GM21367 (cell line): ENCODE results near the gene SLC45A1.
"Not testable (repeated sequence)": the region's sequence is repeated elsewhere in the genome, so short reads cannot be mapped to it uniquely, and the experiment has no call there.

ENCODE experiments used
- ATAC-seq: cut with Tn5 transposase; IDR thresholded peaks from one replicate; pipeline ENCODE4 v1.9.1; 2021; ENCODE audit not compliant: unreplicated experiment

Gene SLC45A1

DNA sequence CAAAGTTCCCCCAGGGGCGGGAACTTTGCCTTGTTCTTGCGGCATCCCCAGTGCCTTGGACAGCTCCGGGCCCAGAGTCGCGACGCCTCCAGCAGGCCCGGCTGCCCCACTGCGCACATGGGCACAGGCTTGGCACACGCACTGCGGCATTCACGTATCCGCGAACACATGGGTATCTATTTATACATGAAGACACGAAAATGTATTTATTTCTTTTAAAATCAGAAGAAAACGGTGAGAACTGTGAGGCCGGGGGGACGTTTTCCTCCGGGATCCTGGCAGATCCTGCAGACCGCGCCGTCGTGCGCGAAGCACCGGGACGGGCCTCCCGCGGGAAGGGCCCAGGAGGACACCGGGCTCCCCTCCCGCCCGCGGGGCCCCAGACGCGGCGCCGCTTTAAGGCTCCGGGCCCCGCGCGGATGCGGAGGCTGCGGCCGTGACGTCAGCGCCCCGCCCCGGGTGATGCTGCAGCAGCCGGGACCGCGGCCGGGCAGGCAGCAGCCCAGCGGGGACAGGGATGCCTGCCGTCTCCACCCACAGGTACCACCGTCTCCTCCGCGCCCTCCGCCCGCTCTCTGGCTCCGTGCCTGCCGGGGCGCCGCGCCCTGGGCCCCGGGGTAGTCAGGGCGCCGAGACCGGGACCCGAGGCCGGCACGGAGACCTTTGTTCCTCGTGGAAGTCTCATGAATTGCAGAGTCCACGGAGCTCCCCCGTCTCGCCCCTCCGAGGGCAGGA, at the start of gene SLC45A1:
SLC45A1 (plus strand) TSS at position 468 of the 735 bp plus-strand sequence. CDS start 6,216 bp downstream, outside the sequence.
- ATAC-seq = no peak

DNA sequence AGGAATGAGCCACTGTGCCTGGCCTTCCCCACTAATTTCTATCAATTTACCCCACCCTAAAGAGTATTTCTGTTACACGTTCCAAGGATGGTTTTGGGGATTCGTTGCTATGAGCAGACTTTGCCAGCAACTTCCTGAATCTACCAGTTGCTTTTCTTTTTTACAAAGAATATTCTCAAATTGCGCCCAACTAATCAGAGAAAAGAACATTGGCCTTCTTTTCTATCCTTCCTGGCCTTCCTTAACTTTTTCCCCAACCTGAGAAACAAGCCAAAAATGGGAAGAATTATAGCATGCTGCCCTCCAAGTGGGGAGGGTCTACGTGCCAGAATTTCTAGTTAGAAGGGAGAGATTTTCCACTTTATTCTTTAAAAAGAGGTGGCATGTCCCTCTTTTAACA, 44.9 kb upstream of the SLC45A1 start:
- ATAC-seq = no peak

DNA sequence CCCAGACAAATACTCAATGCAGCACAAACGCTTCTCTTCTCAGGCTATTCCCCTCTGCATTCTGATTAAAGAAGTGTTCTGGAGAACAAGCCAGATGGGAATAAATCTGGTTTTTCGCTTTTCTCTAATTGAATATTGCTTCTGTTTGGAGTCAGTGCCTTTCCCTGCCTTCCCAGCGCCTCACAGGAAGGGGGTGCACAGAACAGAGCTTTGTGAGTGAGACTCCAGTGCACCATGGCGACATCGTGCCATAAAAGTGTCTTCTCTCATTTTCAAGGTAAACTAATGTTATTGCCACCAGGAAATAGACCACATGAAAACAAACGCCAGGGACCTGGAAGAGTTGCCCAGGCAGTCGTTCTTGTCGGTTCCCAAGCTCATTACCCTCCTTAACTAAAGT, 43.6 kb upstream of the SLC45A1 start:
- ATAC-seq = no peak

DNA sequence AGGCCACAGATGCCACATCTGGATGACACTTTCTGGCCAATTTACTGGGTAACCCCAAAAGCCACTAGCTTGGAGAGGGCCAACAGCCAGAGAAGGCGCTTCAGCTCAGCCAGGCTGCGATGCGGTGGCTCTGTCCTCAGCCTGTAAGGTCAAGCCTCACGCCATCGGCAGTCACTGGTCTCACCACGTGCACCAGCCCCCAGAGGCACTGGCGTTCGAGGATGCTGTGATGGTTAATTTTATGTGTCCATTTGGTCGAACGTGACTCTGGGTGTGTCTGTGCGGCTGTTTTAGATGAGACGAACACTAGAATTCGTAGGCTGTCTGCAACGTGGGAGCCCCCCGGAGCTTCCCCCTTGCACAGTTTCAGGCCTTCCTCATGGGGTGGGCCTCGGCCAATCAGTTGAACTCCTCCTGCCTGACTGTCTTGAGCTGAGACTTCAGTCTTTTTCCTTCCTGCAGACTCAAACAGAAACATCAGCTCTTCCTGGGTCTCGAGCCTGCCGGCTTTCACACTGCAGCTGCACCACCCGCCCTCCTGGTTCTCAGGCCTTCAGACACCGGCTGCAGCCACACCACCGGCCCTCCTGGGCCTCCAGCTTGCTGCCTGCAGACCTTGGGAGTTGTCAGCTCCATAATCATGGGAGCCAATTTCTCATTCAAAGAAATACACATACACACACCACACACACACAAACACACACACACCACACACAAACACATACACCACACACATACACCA, 41.6 kb upstream of the SLC45A1 start:
- ATAC-seq = no peak

DNA sequence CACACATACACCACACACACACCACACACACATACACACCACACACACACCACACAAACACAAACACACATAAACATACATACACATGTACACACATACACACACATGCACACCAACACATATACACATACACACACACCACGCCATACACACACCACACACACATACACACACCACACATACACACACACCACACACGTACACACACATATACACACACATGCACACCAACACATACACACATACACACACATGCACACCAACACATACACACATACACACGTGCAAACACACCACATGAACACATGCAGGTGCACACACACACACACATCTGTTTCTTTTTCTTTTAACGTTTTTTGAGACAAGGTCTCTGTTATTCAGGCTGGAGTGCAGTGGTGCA, 41.0 kb upstream of the SLC45A1 start:
- ATAC-seq = no peak

DNA sequence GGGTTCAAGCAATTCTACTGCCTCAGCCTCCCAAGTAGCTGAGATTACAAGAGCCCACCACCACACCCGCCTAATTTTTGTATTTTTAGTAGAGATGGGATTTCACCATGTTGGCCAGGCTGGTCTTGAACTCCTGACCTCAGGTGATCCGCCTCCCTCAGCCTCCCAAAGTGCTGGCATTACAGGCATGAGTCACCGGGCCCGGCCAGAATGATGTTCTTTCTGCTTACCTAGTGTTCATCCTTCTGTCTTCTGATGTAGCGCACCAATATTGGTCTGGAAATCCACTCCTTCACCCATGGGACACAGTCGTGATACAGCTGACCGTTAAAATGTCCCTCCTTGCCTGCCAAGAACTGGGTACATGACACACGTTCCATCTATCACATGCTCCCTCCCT, 39.2 kb upstream of the SLC45A1 start:
- not testable (repeated sequence) for ATAC-seq

DNA sequence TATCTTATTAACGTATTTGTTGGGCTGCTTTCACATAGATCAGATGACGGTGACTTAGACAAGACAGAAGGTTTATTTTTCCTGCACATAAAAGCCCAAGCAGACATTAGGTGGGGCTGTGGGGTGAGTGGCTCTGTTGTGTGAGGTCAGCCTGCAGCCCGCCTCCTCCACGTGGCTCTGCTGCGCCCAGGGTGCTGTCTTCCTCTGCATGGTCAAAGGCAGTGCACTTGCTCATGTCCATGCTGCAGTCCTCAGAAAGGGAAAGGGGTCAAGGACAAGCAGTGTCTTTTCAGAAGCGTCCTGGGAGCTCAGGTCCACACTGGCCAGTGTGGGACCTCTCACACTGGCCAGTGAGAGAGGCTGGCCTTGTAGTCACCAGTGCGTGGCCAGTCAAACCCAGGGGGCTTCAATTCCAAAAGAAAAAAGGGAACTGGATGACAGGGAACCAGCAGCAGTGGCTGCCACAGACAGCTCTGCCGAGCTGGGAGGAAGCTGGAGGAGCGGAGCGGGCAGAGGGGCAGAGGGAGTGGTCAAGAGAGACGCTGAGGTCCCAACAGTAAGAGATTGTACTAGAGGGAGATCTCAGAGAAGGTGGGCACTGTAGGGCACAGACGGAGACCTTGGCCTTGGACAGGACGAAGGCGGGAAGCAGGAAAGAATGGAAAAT, 35.9 kb upstream of the SLC45A1 start:
- ATAC-seq = no peak

DNA sequence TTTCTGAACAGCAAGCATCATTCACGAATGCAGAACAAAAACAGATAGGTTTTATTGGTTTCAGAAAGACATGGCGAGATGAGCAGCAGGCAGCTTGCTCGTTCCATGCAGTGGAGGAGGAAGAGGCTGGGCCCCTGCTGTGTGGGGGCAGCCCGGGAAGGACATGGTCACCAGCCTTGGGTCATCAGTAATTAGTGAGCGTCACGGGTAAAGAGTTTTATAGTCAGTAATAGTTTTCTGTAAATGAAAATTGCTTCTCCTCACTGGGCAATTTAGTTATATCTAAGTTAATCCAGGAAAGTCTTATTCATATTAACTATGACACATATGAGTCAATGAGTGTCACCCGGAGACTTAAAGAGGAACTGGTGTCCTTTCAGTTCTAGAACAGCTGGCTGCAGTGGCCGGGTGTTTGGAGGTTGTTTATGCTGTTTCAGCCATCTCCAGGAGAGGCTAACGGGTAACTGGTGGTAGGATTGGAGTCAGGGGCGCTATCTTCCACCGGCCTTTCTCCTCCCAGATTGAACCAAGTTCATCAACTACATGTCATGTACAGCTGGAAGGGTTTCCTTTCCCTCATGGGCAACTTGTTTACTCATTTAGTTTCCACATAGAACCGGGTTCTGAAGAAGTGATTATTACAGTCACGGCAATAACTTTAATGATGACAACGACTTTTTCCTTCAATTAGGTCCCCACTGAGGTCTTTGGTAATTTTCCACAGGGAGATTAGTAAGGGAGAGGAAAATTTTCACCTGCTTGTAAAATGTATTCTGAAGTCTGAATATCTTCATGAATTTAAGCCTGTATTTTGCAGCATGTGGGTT, 34.6 kb upstream of the SLC45A1 start:
- ATAC-seq = peak; percentile 90

DNA sequence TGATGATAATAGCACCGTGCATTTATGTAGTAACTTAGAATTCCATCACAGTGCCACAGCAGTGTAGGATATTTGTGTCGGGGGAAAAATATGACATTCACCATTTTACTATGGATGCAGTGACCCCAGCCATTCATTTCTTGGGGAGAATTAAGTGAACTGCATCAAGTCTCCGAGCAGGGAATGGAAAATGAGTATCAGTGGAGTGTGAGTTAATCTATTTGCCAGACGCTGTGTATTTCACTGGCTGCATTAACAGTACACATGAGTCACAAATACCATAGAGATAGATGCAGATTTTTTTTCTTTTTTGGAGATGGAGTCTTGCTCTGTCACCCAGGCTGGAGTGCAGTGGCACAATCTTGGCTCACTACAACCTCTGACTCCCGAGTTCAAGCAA, 33.8 kb upstream of the SLC45A1 start:
- ATAC-seq = no peak

DNA sequence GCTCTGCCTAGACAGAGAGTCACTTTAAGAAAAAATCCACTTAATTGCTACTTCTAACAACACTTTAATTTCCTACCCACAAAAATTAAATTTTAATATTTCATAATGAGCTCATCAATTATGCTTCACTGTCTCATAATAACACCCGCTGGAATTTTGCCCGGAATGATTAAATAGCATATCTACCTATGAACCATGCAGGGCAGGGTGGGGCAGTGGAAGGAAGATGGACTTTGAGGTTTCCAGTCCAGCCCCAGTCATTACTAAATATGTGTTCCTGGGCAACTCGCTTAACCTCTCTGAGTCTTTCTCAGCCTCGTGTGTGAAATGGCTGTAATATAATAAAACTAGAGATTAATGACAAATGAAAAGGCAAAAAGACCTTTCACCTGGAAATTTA, 32.8 kb upstream of the SLC45A1 start:
- ATAC-seq = no peak

DNA sequence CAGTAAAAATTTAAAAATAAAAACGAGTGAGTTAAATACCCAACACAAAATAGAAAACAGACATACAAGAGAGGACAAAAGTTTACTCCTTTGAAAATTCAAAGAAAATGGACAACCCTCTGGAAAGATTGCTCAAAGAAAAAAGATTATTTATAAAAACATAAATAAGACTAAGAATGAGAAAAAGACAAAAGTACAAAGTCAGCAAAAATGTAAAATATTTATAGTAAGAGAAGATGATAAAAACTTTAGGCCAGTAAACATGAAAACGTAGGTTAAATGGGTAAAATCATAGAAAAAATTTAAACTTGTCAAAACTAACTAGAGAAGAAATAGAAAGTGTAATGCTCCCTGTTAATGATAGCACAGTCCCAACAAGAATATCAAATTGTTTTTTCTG, 31.9 kb upstream of the SLC45A1 start:
- no peak for ATAC-seq

DNA sequence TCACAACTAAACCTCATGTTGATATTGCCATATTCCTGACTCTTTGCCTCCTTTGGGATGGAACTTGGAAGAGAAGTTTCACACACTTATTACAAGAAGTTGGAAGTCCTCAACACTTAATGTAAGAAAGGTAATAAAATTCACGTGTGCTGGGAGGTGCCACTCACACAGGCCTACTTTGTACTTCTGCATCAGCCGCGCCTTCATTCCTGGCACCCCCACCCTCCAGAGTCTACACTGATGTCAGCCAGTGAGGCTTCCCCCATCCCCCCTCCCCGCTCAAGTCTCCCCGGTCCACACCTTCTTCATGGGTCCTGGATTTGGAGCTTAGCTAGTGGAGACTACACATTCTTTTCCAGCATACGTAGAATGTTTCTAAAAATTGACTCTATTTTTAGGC, 24.8 kb upstream of the SLC45A1 start:
- no peak for ATAC-seq

DNA sequence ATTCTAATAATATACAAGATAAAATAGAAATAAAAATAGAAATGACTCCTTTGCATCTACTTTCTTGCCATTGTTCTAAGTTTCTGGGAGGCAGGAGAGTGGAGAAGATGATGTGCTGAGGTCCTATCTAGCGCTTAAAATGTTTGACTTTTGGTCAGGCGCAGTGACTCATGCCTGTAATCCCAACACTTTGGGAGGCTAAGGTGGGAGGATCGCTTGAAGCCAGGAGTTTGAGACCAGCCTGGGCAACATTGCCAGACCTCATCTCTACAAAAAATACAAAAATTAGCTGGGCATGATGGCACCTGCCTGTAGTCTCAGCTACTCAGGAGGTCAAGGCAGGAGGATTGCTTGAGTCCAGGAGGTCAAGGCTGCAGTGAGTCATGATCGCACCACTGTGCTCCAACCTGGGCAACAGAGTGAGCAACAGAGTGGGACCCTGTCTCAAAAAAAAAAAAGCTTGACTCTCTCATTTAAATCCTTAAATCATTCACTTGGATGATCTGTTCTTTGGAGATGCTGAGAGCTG, 24.2 kb upstream of the SLC45A1 start:
- no peak for ATAC-seq

DNA sequence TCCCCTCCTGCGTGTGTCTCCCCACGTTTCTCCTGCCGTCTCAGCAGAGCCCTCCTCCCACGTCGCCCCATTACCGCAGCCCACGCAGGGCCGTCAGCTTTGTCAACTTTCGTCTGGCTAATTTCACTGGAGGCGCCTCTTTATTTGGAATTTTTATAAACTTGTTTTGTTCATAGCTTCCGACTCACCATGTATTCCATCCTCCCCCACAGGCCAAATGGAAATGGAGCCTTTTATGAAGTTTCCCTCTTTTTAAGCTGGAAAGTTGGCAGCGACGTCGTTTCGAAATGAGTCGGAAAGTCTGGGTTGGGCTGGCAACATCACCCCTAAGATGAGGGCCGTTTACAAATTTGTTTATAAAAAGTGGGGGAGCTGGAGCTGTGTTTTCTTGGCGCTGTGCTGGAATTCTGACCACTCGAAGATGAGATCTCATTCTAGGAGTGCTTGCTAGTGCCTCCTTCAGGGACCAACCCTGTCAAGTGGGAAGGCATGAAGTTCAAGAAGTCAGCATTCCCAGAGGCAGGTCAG, 23.7 kb upstream of the SLC45A1 start:
- no peak for ATAC-seq

DNA sequence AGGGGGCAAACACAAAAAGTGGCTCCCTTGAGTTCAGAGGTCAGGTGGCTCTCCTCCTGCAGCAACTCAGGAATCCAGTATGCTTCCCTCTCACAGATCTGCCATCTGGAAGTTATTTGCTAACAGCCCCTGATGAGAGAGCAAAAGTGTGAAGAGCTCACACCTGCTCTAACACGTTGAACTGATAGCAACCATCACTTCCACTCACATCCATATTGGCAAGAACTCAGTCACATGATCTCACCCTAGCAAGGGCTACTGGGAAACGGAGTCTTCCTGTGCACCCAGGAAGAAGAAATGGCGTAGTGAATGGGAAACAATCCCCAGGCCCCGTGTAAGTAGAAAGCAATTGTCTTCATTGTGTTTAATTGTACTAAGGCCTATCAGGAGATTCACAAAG, 20.7 kb upstream of the SLC45A1 start:
- ATAC-seq = no peak

DNA sequence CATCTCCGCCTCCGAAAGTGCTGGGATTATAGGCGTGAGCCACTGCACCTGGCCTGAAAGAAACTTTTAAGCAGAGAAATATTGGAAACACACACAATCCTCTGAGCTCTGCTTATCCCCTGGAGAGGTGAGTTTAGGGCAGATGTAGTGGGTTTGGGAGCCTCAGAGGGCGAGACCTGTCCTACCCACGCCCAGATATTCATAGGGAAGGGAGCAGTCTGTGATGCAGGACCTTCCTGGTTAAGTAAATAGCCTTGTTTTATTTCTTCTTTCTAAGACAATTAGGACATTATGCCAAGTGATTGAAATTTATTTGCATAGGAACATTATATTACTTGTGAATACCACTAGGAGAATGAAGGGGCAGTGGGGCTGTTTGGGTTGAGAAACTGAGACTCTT, 18.0 kb upstream of the SLC45A1 start:
- ATAC-seq = no peak

DNA sequence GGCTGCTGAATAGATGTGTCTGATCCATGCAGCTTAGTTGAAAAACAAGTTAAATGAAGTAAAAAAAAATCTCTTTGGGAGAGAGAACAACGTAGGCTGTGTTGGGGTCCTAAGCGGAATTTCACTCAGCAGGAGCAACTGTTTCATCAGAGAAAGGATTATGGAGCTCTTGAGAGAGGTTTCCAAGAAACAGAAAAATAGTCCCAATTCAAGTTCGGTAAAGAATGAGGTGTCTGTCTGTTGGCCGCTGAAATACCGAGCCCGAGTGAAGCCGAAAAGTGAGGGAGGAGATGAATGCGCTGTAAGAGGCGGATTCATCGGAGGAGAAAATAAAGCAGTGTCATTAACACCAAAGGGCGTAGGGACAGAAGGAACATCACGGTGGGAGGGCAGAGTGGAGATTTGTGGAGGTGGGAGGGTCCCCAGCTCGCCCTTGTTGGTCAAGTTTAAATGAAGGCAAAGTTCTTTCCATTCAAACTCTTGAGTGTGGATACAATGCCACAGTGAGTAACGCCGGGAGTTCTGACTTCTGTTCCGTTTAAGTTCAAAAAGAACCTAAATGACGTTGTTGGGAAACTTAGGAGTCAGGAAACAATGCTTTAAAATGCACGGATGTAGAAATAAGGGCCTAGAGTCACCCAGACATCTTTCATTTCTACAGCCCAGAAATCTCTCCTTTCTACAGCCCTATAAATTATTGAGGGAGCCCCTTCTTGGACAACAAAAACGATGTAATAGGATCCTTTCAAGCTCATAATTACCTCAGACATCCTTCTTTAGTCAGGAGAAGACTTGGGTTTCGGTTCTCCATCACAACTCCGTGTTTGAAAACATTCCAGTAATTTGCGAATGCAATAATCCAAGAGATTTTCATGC, 15.6 kb upstream of the SLC45A1 start:
- no peak for ATAC-seq

DNA sequence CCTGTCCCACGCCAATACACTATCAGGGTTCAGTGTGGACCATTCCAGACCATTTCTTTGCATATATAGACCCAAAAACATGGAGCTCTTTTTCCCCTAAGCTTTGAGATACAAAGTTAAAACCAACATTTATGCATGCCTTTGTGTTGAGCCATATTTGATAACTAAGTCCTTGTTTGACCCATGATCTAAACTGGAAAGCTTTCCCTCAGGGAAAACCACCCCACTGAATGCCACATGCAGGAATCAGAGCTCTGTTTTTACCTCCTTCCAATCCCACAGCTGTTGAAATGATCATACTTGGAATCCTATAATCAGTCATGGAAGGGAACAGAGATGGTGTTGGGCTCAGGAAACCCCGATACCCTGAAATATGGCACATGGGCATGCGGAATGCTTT, 14.8 kb upstream of the SLC45A1 start:
- ATAC-seq = no peak

DNA sequence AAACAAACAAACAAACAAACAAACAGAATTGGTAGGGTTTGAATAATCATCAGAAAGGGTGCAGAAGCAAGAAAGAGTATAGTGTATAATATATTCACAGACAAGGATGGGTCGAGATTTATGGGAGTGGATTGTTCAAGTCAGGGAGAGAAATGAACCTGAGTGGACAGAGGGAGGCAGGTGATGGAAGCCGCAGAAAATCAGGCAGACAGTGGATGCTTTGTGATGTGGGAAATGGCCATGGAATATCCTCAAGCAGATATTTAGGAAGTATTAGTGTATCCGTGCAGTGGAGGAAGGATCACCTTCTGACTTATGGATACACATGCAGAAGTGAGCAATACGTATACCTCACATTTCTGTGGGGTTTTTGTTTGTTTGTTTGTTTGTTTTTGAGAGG, 14.0 kb upstream of the SLC45A1 start:
- no peak for ATAC-seq

DNA sequence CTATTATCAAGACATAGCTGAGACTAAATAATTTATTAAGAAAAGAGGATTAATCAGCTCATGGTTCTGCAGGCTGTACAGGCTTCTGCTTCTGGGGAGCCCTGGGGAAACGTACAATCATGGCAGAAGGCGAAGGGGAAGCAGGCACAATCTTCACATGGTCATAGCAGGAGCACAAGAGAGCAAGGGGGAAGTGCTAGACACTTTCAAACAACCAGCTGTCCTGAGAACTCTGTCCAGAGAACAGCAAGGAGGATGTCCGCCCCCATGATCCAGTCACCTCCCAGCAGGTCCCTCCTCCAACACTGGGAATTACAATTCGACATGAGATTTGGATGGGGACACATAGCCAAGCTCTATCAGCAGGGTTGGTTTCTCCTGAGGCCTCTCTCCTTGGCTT, 10.3 kb upstream of the SLC45A1 start:
- no peak for ATAC-seq
